ENCODE data around the gene TENM4. TPM values are rescaled to one million over a fixed set of nuclear protein-coding genes. Genes with fewer than 3 reads are reported as not detected.
"Not testable (repeated sequence)": the region's sequence is repeated elsewhere in the genome, so short reads cannot be mapped to it uniquely, and the experiment has no call there.

Gene TENM4
- polyA plus RNA-seq, 1 donor = 9.0 TPM

GRCh38 chr11:78651136-78651775, 789.6 kb downstream of the TENM4 start:
- DNase-seq = no peak

- no peak for DNase-seq
Measured at GRCh38 chr11:78649361-78650215, 791.2 kb downstream of the TENM4 start.

- DNase-seq = no peak
Measured at GRCh38 chr11:78647986-78648875, 792.6 kb downstream of the TENM4 start.

- no peak for DNase-seq
Measured at GRCh38 chr11:78647266-78647915, 793.4 kb downstream of the TENM4 start.

GRCh38 chr11:78646564-78647185, 794.2 kb downstream of the TENM4 start:
- peak; percentile 18 for DNase-seq

GRCh38 chr11:78645226-78646202, 795.3 kb downstream of the TENM4 start:
- DNase-seq = peak; percentile 69

GRCh38 chr11:78643676-78644056, 797.2 kb downstream of the TENM4 start:
- DNase-seq = no peak

- no peak for DNase-seq
Measured at GRCh38 chr11:78642979-78643675, 797.7 kb downstream of the TENM4 start.

- DNase-seq = no peak
Measured at GRCh38 chr11:78641541-78641940, 799.3 kb downstream of the TENM4 start.

- no peak for DNase-seq
Measured at GRCh38 chr11:78638704-78639380, 802.0 kb downstream of the TENM4 start.

- not testable (repeated sequence) for DNase-seq
Measured at GRCh38 chr11:78637527-78637926, 803.3 kb downstream of the TENM4 start.

- DNase-seq = no peak
Measured at GRCh38 chr11:78635814-78636506, 804.9 kb downstream of the TENM4 start.

GRCh38 chr11:78633516-78634310, 807.1 kb downstream of the TENM4 start:
- DNase-seq = no peak

- DNase-seq = no peak
Measured at GRCh38 chr11:78630561-78631303, 810.1 kb downstream of the TENM4 start.

GRCh38 chr11:78630155-78630554, 810.7 kb downstream of the TENM4 start:
- DNase-seq = no peak

- no peak for DNase-seq
Measured at GRCh38 chr11:78622666-78623065, 818.2 kb downstream of the TENM4 start.

GRCh38 chr11:78620159-78620558, 820.7 kb downstream of the TENM4 start:
- DNase-seq = no peak
